ENCODE measurements around the gene KIAA0040.

GRCh38 chr1:175178056-175178455 is 14.5 kb downstream of the KIAA0040 start:
- TF ChIP-seq EZH2 (IDR thresholded peaks at IDR 0.05; ENCODE audit: insufficient read depth, poor library complexity, severe bottlenecking) (no peak), EZH2phosphoT487 (IDR thresholded peaks at IDR 0.05; ENCODE audit: insufficient read depth, low read depth) (no peak)

Data from GM23248 (cell line).